HEK293 (cell line): Measurements from ENCODE around the gene CNPY4.

Source experiments
- BCL11A ChIP-seq: fragments of 450-650 bp; formaldehyde crosslinking; IDR thresholded peaks from 2 replicates; pipeline ENCODE4 v1.5.1; 2016; ENCODE audit warnings: low read depth, missing biosample characterization, missing genetic modification characterization
- GFI1B ChIP-seq: fragments of 450-650 bp; formaldehyde crosslinking; IDR thresholded peaks from 2 replicates; pipeline ENCODE4 v1.5.1; 2016; ENCODE audit warnings: missing biosample characterization, missing genetic modification characterization
- GLI2 ChIP-seq: fragments of 450-650 bp; formaldehyde crosslinking; IDR thresholded peaks from 2 replicates; pipeline ENCODE4; 2017; ENCODE audit warnings: missing biosample characterization, missing genetic modification characterization, low read depth, borderline replicate concordance
- GLIS2 ChIP-seq: fragments of 450-650 bp; formaldehyde crosslinking; IDR thresholded peaks from 2 replicates; pipeline ENCODE4 v1.5.1; 2016; ENCODE audit warnings: missing biosample characterization, missing genetic modification characterization
- MEIS1 ChIP-seq: sonication (generic); formaldehyde crosslinking; IDR thresholded peaks from 2 replicates; pipeline ENCODE4 v1.8.1; 2022; ENCODE audit warnings: missing genetic modification reagents, mild to moderate bottlenecking, borderline replicate concordance
- PRDM1 ChIP-seq: fragments of 450-650 bp; formaldehyde crosslinking; IDR thresholded peaks from 2 replicates; pipeline ENCODE4; 2016; ENCODE audit warnings: missing biosample characterization, missing genetic modification characterization
- SP2 ChIP-seq: fragments of 450-650 bp; formaldehyde crosslinking; IDR thresholded peaks from 2 replicates; pipeline ENCODE4 v1.5.1; 2016; ENCODE audit warnings: missing biosample characterization, missing genetic modification characterization
- ZBTB17 ChIP-seq: fragments of 450-650 bp; formaldehyde crosslinking; IDR thresholded peaks from 2 replicates; pipeline ENCODE4 v1.5.1; 2016; ENCODE audit warnings: missing biosample characterization, missing genetic modification characterization
- ZBTB48 ChIP-seq: fragments of 450-650 bp; formaldehyde crosslinking; IDR thresholded peaks from 2 replicates; pipeline ENCODE4 v1.5.1; 2016; ENCODE audit warnings: missing biosample characterization, missing genetic modification characterization
- ZBTB7A ChIP-seq: fragments of 450-650 bp; formaldehyde crosslinking; IDR thresholded peaks from 2 replicates; pipeline ENCODE4 v1.5.1; 2016; ENCODE audit warnings: low read depth, missing biosample characterization, missing genetic modification characterization
- ZNF121 ChIP-seq: fragments of 450-650 bp; formaldehyde crosslinking; IDR thresholded peaks from 2 replicates; pipeline ENCODE4 v1.5.1; 2016; ENCODE audit warnings: missing biosample characterization, missing genetic modification characterization
- ZNF132 ChIP-seq: fragments of 450-650 bp; formaldehyde crosslinking; IDR thresholded peaks from 2 replicates; pipeline ENCODE4 v1.5.1; 2017; ENCODE audit warnings: missing biosample characterization, missing genetic modification characterization, borderline replicate concordance
- ZNF133 ChIP-seq: fragments of 450-650 bp; formaldehyde crosslinking; IDR thresholded peaks from 2 replicates; pipeline ENCODE4 v1.5.1; 2016; ENCODE audit warnings: missing biosample characterization, missing genetic modification characterization
- ZNF221 ChIP-seq: fragments of 450-650 bp; formaldehyde crosslinking; IDR thresholded peaks from 2 replicates; pipeline ENCODE4 v1.5.1; 2017; ENCODE audit warnings: missing biosample characterization, missing genetic modification characterization, borderline replicate concordance
- ZNF223 ChIP-seq: fragments of 450-650 bp; formaldehyde crosslinking; IDR thresholded peaks from 2 replicates; pipeline ENCODE4 v1.5.1; 2016; ENCODE audit warnings: missing biosample characterization, missing genetic modification characterization
- ZNF324 ChIP-seq: fragments of 450-650 bp; formaldehyde crosslinking; IDR thresholded peaks from 2 replicates; pipeline ENCODE4 v1.5.1; 2016; ENCODE audit warnings: missing biosample characterization, missing genetic modification characterization
- ZNF394 ChIP-seq: fragments of 450-650 bp; formaldehyde crosslinking; IDR thresholded peaks from 2 replicates; pipeline ENCODE4 v1.5.1; 2016; ENCODE audit warnings: missing biosample characterization, missing genetic modification characterization, mild to moderate bottlenecking, moderate library complexity, borderline replicate concordance
- ZNF521 ChIP-seq: fragments of 450-650 bp; formaldehyde crosslinking; IDR thresholded peaks from 2 replicates; pipeline ENCODE4 v1.5.1; 2017; ENCODE audit warnings: missing biosample characterization, mild to moderate bottlenecking, missing genetic modification characterization
- ZNF548 ChIP-seq: fragments of 450-650 bp; formaldehyde crosslinking; IDR thresholded peaks from 2 replicates; pipeline ENCODE4 v1.5.1; 2016; ENCODE audit warnings: missing biosample characterization, missing genetic modification characterization
- ZNF776 ChIP-seq: fragments of 450-650 bp; formaldehyde crosslinking; IDR thresholded peaks from 2 replicates; pipeline ENCODE4 v1.5.0; 2017; ENCODE audit warnings: missing biosample characterization, missing genetic modification characterization, borderline replicate concordance
- ZNF785 ChIP-seq: fragments of 450-650 bp; formaldehyde crosslinking; IDR thresholded peaks from 2 replicates; pipeline ENCODE4 v1.5.1; 2016; ENCODE audit warnings: missing biosample characterization, missing genetic modification characterization
- TF ChIP-seq, protein P1 (sequence below): fragments of 450-650 bp; formaldehyde crosslinking; IDR thresholded peaks from 2 replicates; pipeline ENCODE4 v1.5.1; 2016; ENCODE audit warnings: missing biosample characterization, missing genetic modification characterization, borderline replicate concordance
- TF ChIP-seq, protein P2 (sequence below): fragments of 450-650 bp; formaldehyde crosslinking; IDR thresholded peaks from 2 replicates; pipeline ENCODE4 v1.5.1; 2016; ENCODE audit warnings: missing biosample characterization, missing genetic modification characterization
- TF ChIP-seq, protein P3 (sequence below): fragments of 450-650 bp; formaldehyde crosslinking; IDR thresholded peaks from 2 replicates; pipeline ENCODE4 v1.5.1; 2016; ENCODE audit warnings: missing biosample characterization, missing genetic modification characterization
- TF ChIP-seq, protein P4 (sequence below): fragments of 450-650 bp; formaldehyde crosslinking; IDR thresholded peaks from 2 replicates; pipeline ENCODE4 v1.5.1; 2016; ENCODE audit warnings: missing biosample characterization, missing genetic modification characterization
- TF ChIP-seq, protein P5 (sequence below): fragments of 450-650 bp; formaldehyde crosslinking; IDR thresholded peaks from 2 replicates; pipeline ENCODE4 v1.5.1; 2016; ENCODE audit warnings: missing biosample characterization, missing genetic modification characterization
- TF ChIP-seq, protein P6 (sequence below): fragments of 450-650 bp; formaldehyde crosslinking; IDR thresholded peaks from 2 replicates; pipeline ENCODE4 v1.5.1; 2016; ENCODE audit warnings: missing biosample characterization, missing genetic modification characterization

Gene CNPY4

DNA sequence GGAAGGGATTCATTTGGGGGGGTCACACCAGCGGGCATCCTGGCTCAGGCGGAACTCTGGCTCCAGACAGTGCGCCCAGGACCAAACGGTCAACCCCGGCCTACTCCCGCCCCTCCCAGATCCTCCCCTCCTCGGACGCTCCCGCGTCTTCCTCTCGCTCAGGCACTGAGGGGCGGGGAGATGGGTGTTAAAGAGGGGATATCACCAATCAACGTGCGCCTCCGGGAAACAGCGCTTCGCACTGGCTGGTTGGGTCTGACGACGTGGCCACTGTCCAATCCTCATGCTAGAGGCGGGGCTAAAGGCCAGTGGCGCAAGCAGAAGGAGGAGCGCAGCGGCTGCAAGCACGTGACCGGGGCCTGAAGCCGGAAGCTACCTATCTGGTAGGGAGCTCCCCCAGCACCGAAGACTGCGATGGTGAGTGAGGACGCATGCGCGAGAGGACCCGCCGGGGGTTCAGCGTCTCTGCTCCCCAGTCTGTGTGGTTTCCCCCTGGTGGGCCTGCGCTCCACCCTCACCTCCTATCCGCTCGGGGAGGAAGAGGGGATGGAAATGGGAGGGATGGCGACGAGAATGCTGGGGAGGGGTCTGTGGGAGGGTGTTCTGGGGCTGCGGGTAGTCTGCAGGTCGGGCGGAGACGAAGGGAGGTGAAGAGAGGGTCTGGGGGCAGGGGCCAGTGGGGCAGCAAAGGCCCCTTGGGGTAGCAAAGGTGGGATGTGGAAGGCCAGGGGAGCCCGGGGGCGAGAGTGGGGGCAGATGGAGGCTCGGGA, 29.3 kb downstream of the CNPY4 start, which contains the start of gene LAMTOR4 (continued):
- TF ChIP-seq ZNF223, result no peak
- TF ChIP-seq GFI1B (tag by site-specific recombination), result no peak
- TF ChIP-seq ZNF121 (tag by site-specific recombination), result no peak; the same call in 1 of the 2 replicates
- peak; percentile 91 for TF ChIP-seq ZBTB48
- peak; percentile 99 for TF ChIP-seq GLIS2 (tag by site-specific recombination)
- peak; percentile 81; the same call in 1 of the 2 replicates for TF ChIP-seq ZNF324 (tag by site-specific recombination)
- TF ChIP-seq, protein P1, sequence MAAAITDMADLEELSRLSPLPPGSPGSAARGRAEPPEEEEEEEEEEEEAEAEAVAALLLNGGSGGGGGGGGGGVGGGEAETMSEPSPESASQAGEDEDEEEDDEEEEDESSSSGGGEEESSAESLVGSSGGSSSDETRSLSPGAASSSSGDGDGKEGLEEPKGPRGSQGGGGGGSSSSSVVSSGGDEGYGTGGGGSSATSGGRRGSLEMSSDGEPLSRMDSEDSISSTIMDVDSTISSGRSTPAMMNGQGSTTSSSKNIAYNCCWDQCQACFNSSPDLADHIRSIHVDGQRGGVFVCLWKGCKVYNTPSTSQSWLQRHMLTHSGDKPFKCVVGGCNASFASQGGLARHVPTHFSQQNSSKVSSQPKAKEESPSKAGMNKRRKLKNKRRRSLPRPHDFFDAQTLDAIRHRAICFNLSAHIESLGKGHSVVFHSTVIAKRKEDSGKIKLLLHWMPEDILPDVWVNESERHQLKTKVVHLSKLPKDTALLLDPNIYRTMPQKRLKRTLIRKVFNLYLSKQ (tag by site-specific recombination), result no peak; the same call in 1 of the 2 replicates
- TF ChIP-seq ZBTB7A (tag by site-specific recombination), result 0 out of 2 replicates have a peak, but pooled peaks have one; percentile 68
- TF ChIP-seq BCL11A, result no peak
- TF ChIP-seq, protein P2, sequence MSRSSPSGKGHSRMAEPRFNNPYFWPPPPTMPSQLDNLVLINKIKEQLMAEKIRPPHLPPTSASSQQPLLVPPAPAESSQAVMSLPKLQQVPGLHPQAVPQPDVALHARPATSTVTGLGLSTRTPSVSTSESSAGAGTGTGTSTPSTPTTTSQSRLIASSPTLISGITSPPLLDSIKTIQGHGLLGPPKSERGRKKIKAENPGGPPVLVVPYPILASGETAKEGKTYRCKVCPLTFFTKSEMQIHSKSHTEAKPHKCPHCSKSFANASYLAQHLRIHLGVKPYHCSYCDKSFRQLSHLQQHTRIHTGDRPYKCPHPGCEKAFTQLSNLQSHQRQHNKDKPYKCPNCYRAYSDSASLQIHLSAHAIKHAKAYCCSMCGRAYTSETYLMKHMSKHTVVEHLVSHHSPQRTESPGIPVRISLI (tag by site-specific recombination), result no peak
- TF ChIP-seq, protein P3, sequence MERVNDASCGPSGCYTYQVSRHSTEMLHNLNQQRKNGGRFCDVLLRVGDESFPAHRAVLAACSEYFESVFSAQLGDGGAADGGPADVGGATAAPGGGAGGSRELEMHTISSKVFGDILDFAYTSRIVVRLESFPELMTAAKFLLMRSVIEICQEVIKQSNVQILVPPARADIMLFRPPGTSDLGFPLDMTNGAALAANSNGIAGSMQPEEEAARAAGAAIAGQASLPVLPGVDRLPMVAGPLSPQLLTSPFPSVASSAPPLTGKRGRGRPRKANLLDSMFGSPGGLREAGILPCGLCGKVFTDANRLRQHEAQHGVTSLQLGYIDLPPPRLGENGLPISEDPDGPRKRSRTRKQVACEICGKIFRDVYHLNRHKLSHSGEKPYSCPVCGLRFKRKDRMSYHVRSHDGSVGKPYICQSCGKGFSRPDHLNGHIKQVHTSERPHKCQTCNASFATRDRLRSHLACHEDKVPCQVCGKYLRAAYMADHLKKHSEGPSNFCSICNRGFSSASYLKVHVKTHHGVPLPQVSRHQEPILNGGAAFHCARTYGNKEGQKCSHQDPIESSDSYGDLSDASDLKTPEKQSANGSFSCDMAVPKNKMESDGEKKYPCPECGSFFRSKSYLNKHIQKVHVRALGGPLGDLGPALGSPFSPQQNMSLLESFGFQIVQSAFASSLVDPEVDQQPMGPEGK (tag by site-specific recombination), result peak; percentile 99
- peak; percentile 69 for TF ChIP-seq ZBTB17 (tag by site-specific recombination)
- TF ChIP-seq SP2 (tag by site-specific recombination), result peak; percentile 100
- no peak for TF ChIP-seq MEIS1 (CRISPR knock-in tag)
- TF ChIP-seq ZNF776 (tag by site-specific recombination), result no peak
- no peak for TF ChIP-seq GLI2 (tag by site-specific recombination)
- no peak for TF ChIP-seq ZNF133 (tag by site-specific recombination)
- TF ChIP-seq, protein P4, sequence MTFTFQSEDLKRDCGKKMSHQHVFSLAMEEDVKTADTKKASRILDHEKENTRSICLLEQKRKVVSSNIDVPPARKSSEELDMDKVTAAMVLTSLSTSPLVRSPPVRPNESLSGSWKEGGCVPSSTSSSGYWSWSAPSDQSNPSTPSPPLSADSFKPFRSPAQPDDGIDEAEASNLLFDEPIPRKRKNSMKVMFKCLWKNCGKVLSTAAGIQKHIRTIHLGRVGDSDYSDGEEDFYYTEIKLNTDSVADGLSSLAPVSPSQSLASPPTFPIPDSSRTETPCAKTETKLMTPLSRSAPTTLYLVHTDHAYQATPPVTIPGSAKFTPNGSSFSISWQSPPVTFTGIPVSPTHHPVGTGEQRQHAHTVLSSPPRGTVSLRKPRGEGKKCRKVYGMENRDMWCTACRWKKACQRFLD (tag by site-specific recombination), result no peak
- TF ChIP-seq ZNF132 (tag by site-specific recombination), result no peak
- TF ChIP-seq ZNF785 (tag by site-specific recombination), result no peak
- TF ChIP-seq PRDM1 (tag by site-specific recombination), result no peak
- TF ChIP-seq, protein P5, sequence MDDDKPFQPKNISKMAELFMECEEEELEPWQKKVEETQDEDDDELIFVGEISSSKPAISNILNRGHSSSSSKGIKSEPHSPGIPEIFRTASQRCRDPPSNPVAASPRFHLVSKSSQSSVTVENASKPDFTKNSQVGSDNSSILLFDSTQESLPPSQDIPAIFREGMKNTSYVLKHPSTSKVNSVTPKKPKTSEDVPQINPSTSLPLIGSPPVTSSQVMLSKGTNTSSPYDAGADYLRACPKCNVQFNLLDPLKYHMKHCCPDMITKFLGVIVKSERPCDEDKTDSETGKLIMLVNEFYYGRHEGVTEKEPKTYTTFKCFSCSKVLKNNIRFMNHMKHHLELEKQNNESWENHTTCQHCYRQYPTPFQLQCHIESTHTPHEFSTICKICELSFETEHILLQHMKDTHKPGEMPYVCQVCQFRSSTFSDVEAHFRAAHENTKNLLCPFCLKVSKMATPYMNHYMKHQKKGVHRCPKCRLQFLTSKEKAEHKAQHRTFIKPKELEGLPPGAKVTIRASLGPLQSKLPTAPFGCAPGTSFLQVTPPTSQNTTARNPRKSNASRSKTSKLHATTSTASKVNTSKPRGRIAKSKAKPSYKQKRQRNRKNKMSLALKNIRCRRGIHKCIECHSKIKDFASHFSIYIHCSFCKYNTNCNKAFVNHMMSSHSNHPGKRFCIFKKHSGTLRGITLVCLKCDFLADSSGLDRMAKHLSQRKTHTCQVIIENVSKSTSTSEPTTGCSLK (tag by site-specific recombination), result no peak
- TF ChIP-seq ZNF548 (tag by site-specific recombination), result no peak
- TF ChIP-seq, protein P6, sequence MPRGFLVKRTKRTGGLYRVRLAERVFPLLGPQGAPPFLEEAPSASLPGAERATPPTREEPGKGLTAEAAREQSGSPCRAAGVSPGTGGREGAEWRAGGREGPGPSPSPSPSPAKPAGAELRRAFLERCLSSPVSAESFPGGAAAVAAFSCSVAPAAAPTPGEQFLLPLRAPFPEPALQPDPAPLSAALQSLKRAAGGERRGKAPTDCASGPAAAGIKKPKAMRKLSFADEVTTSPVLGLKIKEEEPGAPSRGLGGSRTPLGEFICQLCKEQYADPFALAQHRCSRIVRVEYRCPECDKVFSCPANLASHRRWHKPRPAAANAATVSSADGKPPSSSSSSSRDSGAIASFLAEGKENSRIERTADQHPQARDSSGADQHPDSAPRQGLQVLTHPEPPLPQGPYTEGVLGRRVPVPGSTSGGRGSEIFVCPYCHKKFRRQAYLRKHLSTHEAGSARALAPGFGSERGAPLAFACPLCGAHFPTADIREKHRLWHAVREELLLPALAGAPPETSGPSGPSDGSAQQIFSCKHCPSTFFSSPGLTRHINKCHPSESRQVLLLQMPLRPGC (tag by site-specific recombination), result peak; percentile 61; the same call in 1 of the 2 replicates
- peak; percentile 54; the same call in 1 of the 2 replicates for TF ChIP-seq ZNF394
- TF ChIP-seq ZNF221, result no peak
- no peak for TF ChIP-seq ZNF521 (tag by site-specific recombination)
